K562 (cell line): ENCODE measurements around the gene ENOX2. TPM values are rescaled to one million over a fixed set of nuclear protein-coding genes. Genes with fewer than 3 reads are reported as not detected.
A peak's percentile ranks its signal among the peaks of the same experiment; 100 is the strongest.

ENCODE experiments used
- FOXA3 ChIP-seq, 2 experiments: fragments of 450-650 bp in 1 of 2; sonication (generic) in 1 of 2; formaldehyde crosslinking; IDR thresholded peaks in 1 of 2; conservative IDR thresholded peaks in 1 of 2; 2 replicates each; pipeline versions ENCODE4 v1.4.0 to v1.8.0; 2020 to 2022; ENCODE audit warnings: mild to moderate bottlenecking in 2 of 2, missing genetic modification reagents in 1 of 2
- GATAD2A ChIP-seq: fragments of 450-650 bp; IDR thresholded peaks from 2 replicates; pipeline ENCODE4 v1.6.1; 2017
- KHSRP ChIP-seq: fragments of 450-650 bp; IDR thresholded peaks from 2 replicates; pipeline ENCODE4 v1.6.1; 2017
- KLF6 ChIP-seq: fragments of 250-450 bp; sonication (Bioruptor Pico); IDR thresholded peaks from 2 replicates; pipeline ENCODE4 v1.4.0; 2020; ENCODE audit warnings: mild to moderate bottlenecking, moderate library complexity, borderline replicate concordance
- MEIS2 ChIP-seq: fragments of 450-650 bp; IDR thresholded peaks from 2 replicates; pipeline ENCODE4 v1.6.1; 2014; ENCODE audit warnings: mild to moderate bottlenecking; ENCODE audit not compliant: partially characterized antibody
- NR3C1 ChIP-seq: sonication (generic); formaldehyde crosslinking; IDR thresholded peaks from 2 replicates; pipeline ENCODE4 v1.8.1; 2022; ENCODE audit warnings: missing genetic modification reagents
- PREB ChIP-seq: sonication (generic); formaldehyde crosslinking; IDR thresholded peaks from 2 replicates; pipeline ENCODE4 v1.8.1; 2023; ENCODE audit warnings: mild to moderate bottlenecking, missing genetic modification reagents
- RB1 ChIP-seq: fragments of 450-650 bp; IDR thresholded peaks from 2 replicates; pipeline ENCODE4 v1.6.1; 2017; ENCODE audit warnings: low read depth, mild to moderate bottlenecking
- RNF2 ChIP-seq: sonication (generic); IDR thresholded peaks from 2 replicates; pipeline ENCODE4 v1.6.1; 2016
- TCF3 ChIP-seq: sonication (generic); formaldehyde crosslinking; IDR thresholded peaks from 2 replicates; pipeline ENCODE4 v1.4.0; 2020; ENCODE audit warnings: mild to moderate bottlenecking, missing genetic modification reagents
- TCF7L2 ChIP-seq: fragments of 150-350 bp; IDR thresholded peaks from 2 replicates; pipeline ENCODE4 v1.6.1; 2016; ENCODE audit warnings: low read depth, mild to moderate bottlenecking, low read length, moderate library complexity
- TCFL5 ChIP-seq: fragments of 250-450 bp; sonication (Bioruptor Pico); conservative IDR thresholded peaks from 2 replicates; pipeline ENCODE4 v1.6.1; 2021; ENCODE audit warnings: mild to moderate bottlenecking, moderate library complexity, matching md5 sums
- TEAD4 ChIP-seq, 2 experiments: sonication (generic) in 1 of 2; formaldehyde crosslinking in 1 of 2; IDR thresholded peaks; 2 replicates each; pipeline versions ENCODE4 v1.6.1 to v1.8.0; 2012 to 2022; ENCODE audit warnings: borderline replicate concordance in 1 of 2, inconsistent platforms in 1 of 2, low read length in 1 of 2, mild to moderate bottlenecking in 1 of 2, missing genetic modification reagents in 1 of 2
- ZKSCAN3 ChIP-seq: fragments of 250-450 bp; sonication (Bioruptor Pico); IDR thresholded peaks from 2 replicates; pipeline ENCODE4 v1.4.0; 2020
- ZNF57 ChIP-seq: fragments of 450-650 bp; formaldehyde crosslinking; IDR thresholded peaks from 2 replicates; pipeline ENCODE4 v1.4.0; 2020; ENCODE audit warnings: mild to moderate bottlenecking, moderate library complexity
- ZNF655 ChIP-seq: fragments of 250-450 bp; sonication (Bioruptor Pico); IDR thresholded peaks from 2 replicates; pipeline ENCODE4 v1.5.0; 2021
- ZSCAN32 ChIP-seq: fragments of 450-650 bp; formaldehyde crosslinking; IDR thresholded peaks from 2 replicates; pipeline ENCODE4 v1.4.0; 2020; ENCODE audit warnings: mild to moderate bottlenecking, moderate library complexity
- polyA plus RNA-seq, 8 experiments: library from polyadenylated mRNA; depleted of rRNA in 4 of 8; stranded (reverse) in 5 of 8; unstranded in 3 of 8; fragments of >200 nt; fragmentation: Nextera tagmentation in 2 of 8; fragmentation: Illumina TruSeq in 1 of 8; extraction: Ambion mirVana in 2 of 8; extraction: Trizol in 1 of 8; gene quantifications; 2 replicates each; pipeline versions ENCODE4 v1.2.1 to v1.2.3, GENCODE V29; 2011 to 2014; ENCODE audit warnings: inconsistent platforms in 1 of 8, missing spikeins in 1 of 8
- total RNA-seq, 7 experiments: library from RNA; depleted of rRNA in 6 of 7; stranded (reverse); fragments of >200 nt in 6 of 7; fragmentation: Illumina TruSeq in 2 of 7; extraction: Trizol in 2 of 7; gene quantifications; 2 replicates each; pipeline versions ENCODE4 v1.2.1 to v1.2.3, GENCODE V29; 2011 to 2021; ENCODE audit warnings: low replicate concordance in 1 of 7
- TF ChIP-seq, protein P1 (sequence below): fragments of 450-650 bp; IDR thresholded peaks from 2 replicates; pipeline ENCODE4 v1.6.1; 2016; ENCODE audit warnings: borderline replicate concordance
- TF ChIP-seq, protein P2 (sequence below): sonication (generic); formaldehyde crosslinking; IDR thresholded peaks from 2 replicates; pipeline ENCODE4 v1.8.1; 2023; ENCODE audit warnings: mild to moderate bottlenecking, missing genetic modification reagents, moderate library complexity

ENOX2 gene
- total and polyA plus RNA-seq, 9 of the 15 experiments (the other 6 are each of a cell fraction or from before 2014, with no cell fraction given), result 6.1 to 24.0 (median 13.8) TPM

- TF ChIP-seq PREB (CRISPR knock-in tag) (no peak), TEAD4 (IDR thresholded peaks at IDR 0.05; ENCODE audit: low read length) (peak; percentile 98), TEAD4 (CRISPR knock-in tag; IDR thresholded peaks at IDR 0.05; ENCODE audit: borderline replicate concordance) (no peak), KLF6 (no peak), MEIS2 (no peak), GATAD2A (no peak), NR3C1 (CRISPR knock-in tag) (no peak), ZSCAN32 (CRISPR knock-in tag) (no peak), RB1 (no peak), KHSRP (peak; percentile 64), FOXA3 (CRISPR knock-in tag; conservative IDR thresholded peaks at IDR 0.05 in 1 of 2, IDR thresholded peaks at IDR 0.05 in 1 of 2) (0 out of 4 replicates have a peak, but pooled peaks of 1 of the 2 experiments have one; percentile 42), ZNF655 (CRISPR knock-in tag) (no peak), TCF7L2 (peak; percentile 68), ZKSCAN3 (no peak), TCFL5 (CRISPR knock-in tag) (no peak), RNF2 (peak; percentile 66; the same call in 1 of the 2 replicates), ZNF57 (CRISPR knock-in tag) (no peak), TCF3 (peak; percentile 97)
- TF ChIP-seq, protein P1, sequence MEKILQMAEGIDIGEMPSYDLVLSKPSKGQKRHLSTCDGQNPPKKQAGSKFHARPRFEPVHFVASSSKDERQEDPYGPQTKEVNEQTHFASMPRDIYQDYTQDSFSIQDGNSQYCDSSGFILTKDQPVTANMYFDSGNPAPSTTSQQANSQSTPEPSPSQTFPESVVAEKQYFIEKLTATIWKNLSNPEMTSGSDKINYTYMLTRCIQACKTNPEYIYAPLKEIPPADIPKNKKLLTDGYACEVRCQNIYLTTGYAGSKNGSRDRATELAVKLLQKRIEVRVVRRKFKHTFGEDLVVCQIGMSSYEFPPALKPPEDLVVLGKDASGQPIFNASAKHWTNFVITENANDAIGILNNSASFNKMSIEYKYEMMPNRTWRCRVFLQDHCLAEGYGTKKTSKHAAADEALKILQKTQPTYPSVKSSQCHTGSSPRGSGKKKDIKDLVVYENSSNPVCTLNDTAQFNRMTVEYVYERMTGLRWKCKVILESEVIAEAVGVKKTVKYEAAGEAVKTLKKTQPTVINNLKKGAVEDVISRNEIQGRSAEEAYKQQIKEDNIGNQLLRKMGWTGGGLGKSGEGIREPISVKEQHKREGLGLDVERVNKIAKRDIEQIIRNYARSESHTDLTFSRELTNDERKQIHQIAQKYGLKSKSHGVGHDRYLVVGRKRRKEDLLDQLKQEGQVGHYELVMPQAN, result no peak
- TF ChIP-seq, protein P2, sequence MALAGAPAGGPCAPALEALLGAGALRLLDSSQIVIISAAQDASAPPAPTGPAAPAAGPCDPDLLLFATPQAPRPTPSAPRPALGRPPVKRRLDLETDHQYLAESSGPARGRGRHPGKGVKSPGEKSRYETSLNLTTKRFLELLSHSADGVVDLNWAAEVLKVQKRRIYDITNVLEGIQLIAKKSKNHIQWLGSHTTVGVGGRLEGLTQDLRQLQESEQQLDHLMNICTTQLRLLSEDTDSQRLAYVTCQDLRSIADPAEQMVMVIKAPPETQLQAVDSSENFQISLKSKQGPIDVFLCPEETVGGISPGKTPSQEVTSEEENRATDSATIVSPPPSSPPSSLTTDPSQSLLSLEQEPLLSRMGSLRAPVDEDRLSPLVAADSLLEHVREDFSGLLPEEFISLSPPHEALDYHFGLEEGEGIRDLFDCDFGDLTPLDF (CRISPR knock-in tag), result no peak
Measured at GRCh38 chrX:130952266-130953043, 49.4 kb upstream of the ENOX2 start (continued).
